ENCODE measurements around the gene PCDHB1. TPM values are rescaled to one million over a fixed set of nuclear protein-coding genes. Genes with fewer than 3 reads are reported as not detected.

The PCDHB1 gene
- total and polyA plus RNA-seq, 7 donors = 0.01 to 0.06 TPM; not detected in 5

DNA sequence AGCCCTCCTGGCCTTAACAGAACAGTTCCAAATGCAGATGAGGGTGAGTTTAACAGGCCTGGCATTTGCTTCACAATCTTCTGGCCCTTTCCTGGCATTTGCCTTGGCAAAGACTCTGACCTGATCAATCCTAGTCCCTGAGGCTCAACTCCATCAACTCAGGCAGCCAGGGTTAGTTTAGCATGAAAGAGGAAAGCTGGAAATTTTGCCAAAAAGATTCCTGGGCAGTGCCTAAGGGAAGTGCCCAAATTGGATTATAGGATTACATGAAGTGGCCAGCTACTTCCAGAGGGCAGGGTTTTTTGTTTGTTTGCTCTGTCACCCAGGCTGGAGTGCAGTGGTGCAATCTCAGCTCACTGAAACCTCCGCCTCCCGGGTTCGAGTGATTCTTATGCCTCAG lies 48.1 kb upstream of the PCDHB1 start:
- Histone ChIP-seq H3K4me1 (no peaks in the 10 kb centered on the region), H3K36me3 (ENCODE audit: insufficient read depth in 1 of 2, low read depth in 1 of 2) (no peaks in the 10 kb centered on the region), H3K9me3 (no peaks in the 10 kb centered on the region), H3K27me3 (ENCODE audit: insufficient read depth in 3 of 3, low read length in 2 of 3) (peaks cover 2 to 18% (median 5%) of the 10 kb centered on the region in 3 donors), H3K4me3 (no peak overlapping the region), H3K27ac (no peak overlapping the region)
- DNase-seq (no peak), ATAC-seq (no peak)
- TF ChIP-seq, protein P1, sequence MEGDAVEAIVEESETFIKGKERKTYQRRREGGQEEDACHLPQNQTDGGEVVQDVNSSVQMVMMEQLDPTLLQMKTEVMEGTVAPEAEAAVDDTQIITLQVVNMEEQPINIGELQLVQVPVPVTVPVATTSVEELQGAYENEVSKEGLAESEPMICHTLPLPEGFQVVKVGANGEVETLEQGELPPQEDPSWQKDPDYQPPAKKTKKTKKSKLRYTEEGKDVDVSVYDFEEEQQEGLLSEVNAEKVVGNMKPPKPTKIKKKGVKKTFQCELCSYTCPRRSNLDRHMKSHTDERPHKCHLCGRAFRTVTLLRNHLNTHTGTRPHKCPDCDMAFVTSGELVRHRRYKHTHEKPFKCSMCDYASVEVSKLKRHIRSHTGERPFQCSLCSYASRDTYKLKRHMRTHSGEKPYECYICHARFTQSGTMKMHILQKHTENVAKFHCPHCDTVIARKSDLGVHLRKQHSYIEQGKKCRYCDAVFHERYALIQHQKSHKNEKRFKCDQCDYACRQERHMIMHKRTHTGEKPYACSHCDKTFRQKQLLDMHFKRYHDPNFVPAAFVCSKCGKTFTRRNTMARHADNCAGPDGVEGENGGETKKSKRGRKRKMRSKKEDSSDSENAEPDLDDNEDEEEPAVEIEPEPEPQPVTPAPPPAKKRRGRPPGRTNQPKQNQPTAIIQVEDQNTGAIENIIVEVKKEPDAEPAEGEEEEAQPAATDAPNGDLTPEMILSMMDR (IDR thresholded peaks at IDR 0.05) = no peak
- intact Hi-C loops (cut with DNase I) = no loop called here
- WGBS, 3 donors = 91 to 93% (median 92%) methylated on average over 3 of the region's 3 CpGs

GRCh38 chr5:141003791-141004611 lies 47.2 kb upstream of the PCDHB1 start:
- WGBS, 3 donors = 43 to 47% (median 45%) methylated on average over 4 of the region's 4 CpGs
- Histone ChIP-seq H3K4me3 (no peak overlapping the region), H3K27me3 (ENCODE audit: insufficient read depth in 3 of 3, low read length in 2 of 3) (peaks cover 2 to 18% (median 5%) of the 10 kb centered on the region in 3 donors), H3K9me3 (no peaks in the 10 kb centered on the region), H3K4me1 (no peaks in the 10 kb centered on the region), H3K27ac (no peak overlapping the region), H3K36me3 (ENCODE audit: insufficient read depth in 1 of 2, low read depth in 1 of 2) (no peaks in the 10 kb centered on the region)
- DNase-seq = no peak
- ATAC-seq = no peak
- TF ChIP-seq, protein P1 (IDR thresholded peaks at IDR 0.05) = no peak
- intact Hi-C loops (cut with DNase I) = no loop called here

DNA sequence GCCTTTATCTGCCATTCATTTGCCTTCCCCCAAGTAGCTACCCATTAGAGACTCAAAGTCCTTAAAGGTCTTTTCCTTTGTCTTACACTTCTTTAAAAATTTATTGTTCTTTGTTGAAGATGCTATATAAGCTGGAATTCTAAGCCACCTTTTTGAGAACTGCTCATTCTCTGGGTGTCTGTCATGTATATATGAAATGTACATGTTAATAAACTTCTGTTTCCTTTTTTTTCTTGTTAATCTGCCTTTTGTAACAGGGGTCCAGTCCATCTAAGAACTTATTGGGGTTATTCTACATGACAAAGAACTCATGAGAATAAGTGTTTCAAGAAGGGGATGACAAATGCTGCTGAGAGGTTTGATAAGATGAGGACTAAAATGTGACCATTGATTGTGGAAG lies 43.4 kb upstream of the PCDHB1 start:
- DNase-seq = no peak
- no peaks in the 10 kb centered on the region for H3K9me3 ChIP-seq
- no peaks in the 10 kb centered on the region for H3K4me1 ChIP-seq
- no peak for ATAC-seq
- no peak overlapping the region for H3K4me3 ChIP-seq
- no peak overlapping the region for H3K27ac ChIP-seq
- H3K27me3 ChIP-seq (ENCODE audit: insufficient read depth in 3 of 3, low read length in 2 of 3) = peaks cover 0 to 3% (median 0%) of the 10 kb centered on the region in 3 donors
- no peaks in the 10 kb centered on the region for H3K36me3 ChIP-seq (ENCODE audit: insufficient read depth in 1 of 2, low read depth in 1 of 2)
- intact Hi-C loops (cut with DNase I) = no loop called here
- TF ChIP-seq, protein P1 (IDR thresholded peaks at IDR 0.05) = no peak

- TF ChIP-seq, protein P1 (IDR thresholded peaks at IDR 0.05) = no peak
- intact Hi-C loops (cut with DNase I) = no loop called here
- H3K4me1 ChIP-seq = no peaks in the 10 kb centered on the region
- 49 to 52% (median 51%) methylated on average over 12 of the region's 12 CpGs for WGBS, 3 donors
- DNase-seq = no peak
- H3K9me3 ChIP-seq = no peaks in the 10 kb centered on the region
- H3K27me3 ChIP-seq (ENCODE audit: insufficient read depth in 3 of 3, low read length in 2 of 3) = peaks cover 0 to 3% (median 0%) of the 10 kb centered on the region in 3 donors
- no peak for ATAC-seq
- H3K4me3 ChIP-seq = no peak overlapping the region
- no peak overlapping the region for H3K27ac ChIP-seq
- H3K36me3 ChIP-seq (ENCODE audit: insufficient read depth in 1 of 2, low read depth in 1 of 2) = no peaks in the 10 kb centered on the region
Observed at GRCh38 chr5:141010047-141010793, 41.0 kb upstream of the PCDHB1 start.

All from psoas muscle (tissue), 8 donors.